Measurements from ENCODE around the gene CTNND2.
"Not testable (repeated sequence)": the region's sequence is repeated elsewhere in the genome, so short reads cannot be mapped to it uniquely, and the experiment has no call there.

The CTNND2 gene

DNA sequence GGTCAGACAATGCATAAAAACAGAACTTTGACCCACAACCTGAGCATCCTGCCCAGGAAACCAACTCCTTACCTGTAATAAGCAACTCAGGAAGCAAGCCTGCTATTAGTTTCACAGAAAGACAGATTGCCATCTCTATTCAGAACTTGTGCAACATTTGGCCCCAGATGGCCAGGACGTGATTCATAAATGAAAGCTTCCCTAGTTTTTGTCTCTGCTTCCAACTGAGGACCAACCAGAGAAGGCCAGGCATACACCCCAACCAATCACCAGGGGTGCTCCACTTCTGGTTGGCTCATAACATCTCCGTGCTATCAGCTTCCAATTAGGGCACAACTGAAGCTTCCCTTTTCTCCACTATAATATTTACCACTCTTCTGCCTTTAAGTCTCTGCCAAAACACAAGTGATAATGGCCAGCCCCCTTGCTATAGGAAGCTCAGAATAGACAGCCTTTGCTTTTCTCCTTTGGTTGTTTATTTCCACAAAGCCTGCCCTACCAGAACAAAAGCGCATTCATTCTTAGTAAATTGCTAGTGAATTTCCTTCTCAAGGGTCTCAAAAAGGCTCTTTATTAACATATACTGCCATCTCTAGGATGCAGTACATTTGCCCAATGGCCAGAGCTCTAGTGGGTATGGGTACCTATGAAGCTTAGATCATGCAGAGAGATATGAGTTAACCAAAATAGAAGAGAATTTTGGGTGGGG is 853.5 kb downstream of the CTNND2 start:
- no peak for DNase-seq (ENCODE audit: low read depth in 4 of 4, low spot score in 1 of 4)

DNA sequence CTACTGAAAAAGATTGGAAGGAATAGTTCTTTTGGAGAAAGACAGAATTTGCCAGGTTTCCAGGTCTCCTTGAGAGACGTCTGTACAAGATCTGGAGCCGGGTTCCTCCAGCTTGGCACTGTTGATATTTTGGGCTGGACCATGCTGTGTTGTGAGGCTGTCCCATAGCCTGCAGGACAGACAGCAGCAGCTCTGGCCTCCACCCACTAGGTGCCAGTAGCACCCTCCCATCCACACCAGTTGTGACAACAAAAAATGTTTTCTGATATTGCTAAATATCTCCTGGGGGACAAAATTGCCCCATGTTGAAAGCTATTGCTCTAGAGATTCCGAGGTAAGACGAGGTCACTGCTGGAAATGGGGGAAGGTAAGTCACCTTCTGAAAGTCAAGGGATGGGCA is 855.5 kb downstream of the CTNND2 start:
- no peak for DNase-seq (ENCODE audit: low read depth in 4 of 4, low spot score in 1 of 4)

DNA sequence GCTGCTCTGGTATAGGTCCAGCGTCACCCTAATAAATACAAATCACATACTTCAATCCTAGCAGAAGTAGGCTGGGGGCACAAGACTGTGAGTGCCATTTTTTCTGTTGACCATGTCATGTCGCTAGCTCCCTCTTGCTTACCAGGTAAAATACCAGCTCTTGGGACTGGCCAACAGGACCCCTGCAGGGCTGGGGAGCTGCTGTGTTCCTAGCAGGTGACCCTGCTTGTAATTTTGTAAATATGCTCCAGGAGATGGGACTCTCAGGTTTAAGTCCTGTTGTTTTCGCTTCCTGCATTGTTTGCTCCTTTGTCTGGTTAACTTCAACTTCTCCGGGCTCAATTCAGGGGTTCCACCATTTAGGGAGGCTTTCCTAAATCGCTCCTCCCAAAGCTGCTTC is 856.6 kb downstream of the CTNND2 start:
- DNase-seq (ENCODE audit: low read depth in 4 of 4, low spot score in 1 of 4): no peak

DNA sequence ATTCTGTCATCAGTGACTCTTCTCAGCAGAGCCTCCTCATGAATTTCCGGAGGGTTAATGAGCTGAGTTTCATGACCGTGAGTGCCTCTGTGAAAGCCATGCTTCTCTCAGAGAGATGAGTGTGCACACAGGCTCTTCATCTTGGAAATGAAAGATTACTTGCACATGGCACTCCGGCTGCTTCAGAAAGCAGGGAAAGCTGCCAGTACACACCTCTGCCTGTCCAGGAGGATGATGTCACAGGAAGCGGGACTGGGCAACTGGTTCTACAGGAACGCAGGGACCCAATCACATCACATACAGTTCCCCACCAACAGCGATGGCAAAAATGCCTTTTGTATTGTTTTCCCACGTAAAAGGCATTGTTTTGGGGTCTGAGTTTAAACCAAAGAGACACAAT is 857.2 kb downstream of the CTNND2 start:
- DNase-seq (ENCODE audit: low read depth in 4 of 4, low spot score in 1 of 4): no peak

DNA sequence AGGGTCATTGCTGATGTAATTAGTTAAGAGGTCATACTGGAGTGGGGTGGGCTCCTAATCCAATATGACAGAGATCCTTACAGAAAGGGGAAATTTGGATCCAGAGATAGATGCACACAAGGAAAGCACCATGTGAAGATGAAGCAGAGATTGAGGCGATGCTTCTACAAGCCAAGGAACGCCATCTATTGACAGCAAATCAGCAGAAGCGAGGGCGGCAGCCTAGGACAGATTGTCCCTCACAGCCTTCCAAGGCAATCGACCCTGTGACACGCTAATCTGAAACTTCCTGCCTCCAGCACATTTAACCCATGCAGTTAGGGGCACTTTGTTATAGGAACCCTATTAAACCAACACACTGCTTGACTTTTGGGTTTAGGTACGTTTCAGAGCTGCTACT is 858.1 kb downstream of the CTNND2 start:
- no peak for DNase-seq (ENCODE audit: low read depth in 4 of 4, low spot score in 1 of 4)

DNA sequence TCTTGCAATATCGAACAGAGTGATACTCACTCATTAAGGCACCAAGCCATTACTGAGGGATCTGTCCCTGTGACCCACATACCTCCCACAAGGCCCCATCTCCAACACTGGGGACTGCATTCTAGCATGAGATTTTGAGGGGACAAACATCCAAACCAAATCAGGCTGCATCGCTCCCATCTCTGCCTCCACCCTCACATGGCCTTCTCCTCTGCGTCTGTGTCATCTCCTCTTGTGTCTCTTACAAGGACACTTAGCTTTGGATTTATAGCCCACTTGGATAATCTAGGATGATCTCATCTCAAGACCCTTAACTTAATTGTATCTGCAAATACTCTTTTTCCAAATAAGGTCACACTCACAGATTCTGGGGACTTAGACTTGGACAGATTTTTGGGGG is 858.8 kb downstream of the CTNND2 start:
- no peak for DNase-seq (ENCODE audit: low read depth in 4 of 4, low spot score in 1 of 4)

DNA sequence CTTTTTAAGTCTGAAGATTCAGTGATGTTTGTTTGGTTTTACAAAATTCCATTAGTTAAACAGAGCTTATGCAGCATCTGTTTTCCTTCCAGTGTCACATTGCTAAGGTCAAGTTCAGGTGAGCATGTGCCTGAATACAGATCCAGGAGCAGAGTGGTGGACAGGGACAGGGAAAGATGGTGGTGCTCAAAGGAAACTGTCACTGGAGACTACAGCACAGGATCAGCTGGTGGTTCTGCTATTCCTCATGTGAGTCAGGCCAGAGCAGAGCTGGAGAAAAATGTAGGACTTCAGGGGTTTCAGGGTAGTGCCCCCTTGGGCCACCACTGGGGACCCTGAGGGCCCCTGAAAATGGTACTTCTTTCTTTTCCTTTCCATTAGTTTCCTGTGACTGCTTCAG is 859.7 kb downstream of the CTNND2 start:
- DNase-seq (ENCODE audit: low read depth in 4 of 4, low spot score in 1 of 4): no peak

DNA sequence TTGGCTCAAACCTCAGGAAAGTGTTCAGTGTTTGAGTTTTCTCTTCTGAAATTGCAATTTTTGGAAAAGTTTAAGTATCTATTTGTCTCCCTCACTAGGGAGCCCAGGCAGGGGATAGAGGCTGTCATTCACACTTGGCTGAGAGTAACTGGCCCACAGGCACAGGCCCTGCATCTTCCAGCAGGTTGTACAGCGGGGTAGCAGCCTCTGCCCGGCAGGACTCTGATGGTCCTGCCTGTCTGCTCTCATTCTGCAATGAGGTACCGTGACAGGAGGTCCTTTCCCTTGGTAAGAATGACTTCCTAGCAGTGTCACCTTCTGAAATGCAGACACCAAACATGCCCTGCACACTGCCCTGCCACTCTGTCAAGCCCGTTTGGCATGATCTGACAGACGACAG is 860.4 kb downstream of the CTNND2 start:
- DNase-seq (ENCODE audit: low read depth in 4 of 4, low spot score in 1 of 4): no peak

DNA sequence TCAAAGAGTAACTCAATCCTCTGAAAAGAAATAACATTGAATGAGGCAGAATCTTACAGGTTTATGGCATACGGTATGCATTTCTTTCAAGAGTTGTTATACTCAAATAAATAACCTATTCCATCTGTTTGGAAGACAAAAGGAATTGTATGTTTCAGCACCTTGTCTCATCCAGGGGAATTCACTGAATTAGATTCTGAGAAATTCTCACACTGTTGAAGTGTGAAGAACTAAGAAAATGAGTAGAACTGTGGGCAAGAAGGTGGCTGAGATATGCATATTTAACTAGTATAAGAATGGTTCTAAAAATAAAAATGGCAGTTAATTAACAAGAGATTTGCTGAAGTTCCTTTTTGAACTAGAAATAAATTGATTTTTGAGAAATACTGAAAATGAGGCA is 863.9 kb downstream of the CTNND2 start:
- no peak for DNase-seq (ENCODE audit: low read depth in 4 of 4, low spot score in 1 of 4)

DNA sequence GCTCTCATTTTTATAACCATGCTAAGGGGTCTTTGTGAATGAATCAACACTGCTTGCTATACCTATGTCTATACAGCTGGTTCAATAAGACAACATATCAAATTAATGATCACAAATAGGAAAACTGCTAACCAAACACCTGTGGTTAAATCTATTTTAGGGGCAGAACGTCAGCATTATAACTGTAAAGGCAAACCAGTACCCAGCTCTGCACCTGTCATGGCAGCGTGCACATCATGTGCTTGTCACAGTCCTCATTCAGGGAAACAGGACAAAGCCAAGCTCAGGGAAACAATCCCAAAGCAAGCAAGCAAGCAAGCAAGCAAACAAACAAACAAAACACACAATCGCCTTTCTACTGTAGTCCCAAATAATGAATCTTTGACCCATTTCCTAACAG is 865.5 kb downstream of the CTNND2 start:
- DNase-seq (ENCODE audit: low read depth in 4 of 4, low spot score in 1 of 4): no peak

DNA sequence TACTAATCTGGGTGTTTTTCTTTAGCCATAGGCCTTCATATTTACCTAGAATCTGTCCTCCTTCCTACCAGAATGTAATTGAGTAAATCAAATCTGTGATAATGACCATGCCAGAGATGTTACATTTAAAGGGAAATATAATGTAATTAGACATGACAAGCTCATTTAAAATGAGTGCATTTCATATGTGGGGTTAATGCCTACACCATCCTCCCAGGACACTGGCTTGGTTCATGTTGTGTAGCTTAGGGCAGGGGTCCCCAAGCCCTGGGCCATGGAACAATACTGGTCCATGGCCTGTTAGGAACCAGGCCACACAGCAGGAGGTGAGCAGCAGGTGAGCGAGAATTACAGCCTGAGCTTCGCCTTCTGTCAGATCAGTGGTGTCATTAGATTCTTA is 866.3 kb downstream of the CTNND2 start:
- DNase-seq (ENCODE audit: low read depth in 4 of 4, low spot score in 1 of 4): no peak

DNA sequence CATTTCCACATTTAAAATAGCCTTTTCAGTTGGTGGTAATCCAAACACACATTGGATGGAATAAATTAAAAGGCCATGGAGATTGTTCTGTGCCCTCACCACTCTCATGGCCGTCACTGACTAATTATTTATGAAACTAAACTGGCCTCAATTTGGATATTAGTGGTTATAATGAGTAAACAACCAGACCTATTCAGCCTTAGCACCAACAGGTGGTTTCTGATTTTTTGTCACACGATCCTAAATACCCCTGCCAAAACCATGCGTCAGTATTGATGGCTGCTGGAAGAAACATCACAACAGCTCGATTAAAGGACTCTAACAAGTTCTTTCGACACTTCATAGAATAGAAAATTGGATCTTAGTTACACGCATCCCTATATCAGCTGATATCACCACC is 867.2 kb downstream of the CTNND2 start:
- no peak for DNase-seq (ENCODE audit: low read depth in 4 of 4, low spot score in 1 of 4)

DNA sequence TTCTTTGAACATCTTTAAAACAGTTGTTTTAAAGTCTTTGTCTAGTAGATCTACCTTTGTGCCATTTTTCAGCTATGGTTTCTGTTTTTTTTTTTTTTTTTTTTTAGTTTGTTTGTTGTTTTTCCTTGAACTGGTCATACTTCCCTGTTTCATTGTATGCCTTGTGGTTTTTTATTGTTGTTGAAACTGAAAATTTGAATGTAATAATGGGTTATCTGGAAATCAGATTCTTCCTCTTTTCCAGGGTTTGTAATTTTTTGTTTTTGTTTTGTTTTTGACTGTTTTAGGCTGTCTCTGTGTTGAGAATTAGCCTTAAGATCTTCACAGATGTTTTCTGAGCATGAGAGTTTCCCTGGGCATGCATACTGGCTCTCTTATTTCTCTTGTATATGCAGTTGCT is 873.6 kb downstream of the CTNND2 start:
- no peak for DNase-seq (ENCODE audit: low read depth in 4 of 4, low spot score in 1 of 4)

DNA sequence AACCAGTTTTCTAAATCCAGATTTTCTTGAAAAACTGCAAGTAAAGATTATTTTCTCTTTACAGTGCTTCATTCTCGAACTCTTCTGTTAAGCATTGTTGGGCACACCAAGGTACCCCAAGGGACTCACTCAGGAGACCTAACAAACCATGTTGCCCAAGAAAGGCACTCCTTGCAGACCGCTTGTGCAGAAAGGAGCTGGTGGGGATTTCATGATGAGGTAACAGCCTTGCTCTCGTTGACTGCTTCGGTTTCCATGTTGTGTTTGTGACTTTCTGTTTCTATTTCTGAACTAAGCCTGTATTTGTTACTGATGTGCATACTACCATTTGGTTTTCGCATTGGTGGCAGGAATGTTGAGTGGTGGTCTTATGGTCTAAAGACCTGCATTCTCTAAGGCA is 876.6 kb downstream of the CTNND2 start:
- no peak for DNase-seq (ENCODE audit: low read depth in 4 of 4, low spot score in 1 of 4)

DNA sequence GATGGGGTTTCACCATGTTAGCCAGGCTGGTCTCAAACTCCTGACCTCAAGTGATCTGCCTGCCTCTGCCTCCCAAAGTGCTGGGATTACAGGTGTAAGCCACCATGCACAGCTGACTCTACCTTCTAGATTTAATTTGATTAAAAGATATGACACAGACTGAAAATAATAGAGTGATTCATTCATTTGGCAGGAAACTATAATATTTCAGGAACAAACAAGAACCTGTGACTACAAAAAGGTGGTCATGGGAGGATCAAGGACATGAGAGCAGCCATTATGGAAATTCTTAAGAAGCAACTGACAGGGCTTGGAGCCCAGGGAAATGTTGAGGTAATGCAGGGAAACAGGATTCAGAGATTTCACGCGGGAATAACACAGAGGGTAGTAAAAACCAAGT is 877.7 kb downstream of the CTNND2 start:
- no peak for DNase-seq (ENCODE audit: low read depth in 4 of 4, low spot score in 1 of 4)

DNA sequence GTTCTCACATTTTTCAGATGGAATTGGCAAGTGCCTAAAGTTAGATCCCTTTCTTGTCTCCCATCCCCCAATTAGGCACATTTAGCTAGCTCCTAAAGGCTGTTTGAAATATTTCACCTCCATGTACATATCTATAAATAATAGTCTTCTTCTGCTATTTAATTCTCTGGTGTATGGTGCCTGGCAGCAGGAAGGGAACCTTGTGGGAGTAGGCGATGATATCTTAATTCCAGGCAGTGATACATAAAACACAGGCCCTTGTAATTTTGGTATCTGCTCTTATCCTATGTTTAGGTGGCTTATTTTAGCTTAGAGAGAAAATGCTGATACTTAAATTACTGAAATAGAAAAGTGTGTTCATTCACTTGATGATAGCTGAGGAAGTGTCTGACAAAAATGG is 880.3 kb downstream of the CTNND2 start:
- DNase-seq (ENCODE audit: low read depth in 4 of 4, low spot score in 1 of 4): no peak

DNA sequence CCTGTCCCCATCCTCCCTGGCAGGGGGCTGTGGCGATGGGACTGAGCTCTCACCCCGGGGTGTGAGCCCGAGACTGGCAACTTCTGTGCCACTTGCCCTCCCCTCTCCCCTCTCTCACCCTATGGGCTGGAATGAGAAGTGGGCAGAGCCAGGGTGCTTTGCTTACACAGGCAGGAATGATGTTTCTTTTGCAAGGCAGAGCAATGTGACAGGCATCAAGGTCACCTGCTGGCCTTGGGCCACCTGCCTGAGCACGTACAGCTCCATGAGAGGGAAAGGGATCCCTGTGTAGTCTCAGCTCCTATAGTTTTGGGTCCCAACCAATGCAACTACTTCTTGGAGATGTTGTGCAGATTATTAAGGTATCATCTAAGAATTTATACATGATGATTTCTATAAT is 890.5 kb downstream of the CTNND2 start:
- DNase-seq (ENCODE audit: low read depth in 4 of 4, low spot score in 1 of 4): no peak

DNA sequence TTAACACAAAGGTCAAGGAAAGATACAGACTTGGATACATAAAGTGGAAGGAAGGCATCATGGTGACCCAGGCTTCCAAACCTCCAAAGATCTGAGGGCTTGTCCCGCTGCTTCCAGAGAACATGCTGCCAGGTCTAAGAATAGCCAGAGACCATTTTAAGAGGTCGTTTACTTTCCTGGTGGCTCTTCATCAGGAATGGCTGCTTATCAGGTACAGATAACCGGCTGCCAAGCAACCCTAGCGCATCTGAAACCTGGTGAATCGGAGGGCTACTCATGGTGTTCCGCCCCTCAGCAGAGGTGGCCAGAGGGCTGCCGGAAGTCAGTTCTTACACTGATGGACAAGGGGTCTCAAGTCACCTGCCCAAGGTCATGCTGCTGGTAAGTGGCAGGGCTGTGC is 892.0 kb downstream of the CTNND2 start:
- no peak for DNase-seq (ENCODE audit: low read depth in 4 of 4, low spot score in 1 of 4)

DNA sequence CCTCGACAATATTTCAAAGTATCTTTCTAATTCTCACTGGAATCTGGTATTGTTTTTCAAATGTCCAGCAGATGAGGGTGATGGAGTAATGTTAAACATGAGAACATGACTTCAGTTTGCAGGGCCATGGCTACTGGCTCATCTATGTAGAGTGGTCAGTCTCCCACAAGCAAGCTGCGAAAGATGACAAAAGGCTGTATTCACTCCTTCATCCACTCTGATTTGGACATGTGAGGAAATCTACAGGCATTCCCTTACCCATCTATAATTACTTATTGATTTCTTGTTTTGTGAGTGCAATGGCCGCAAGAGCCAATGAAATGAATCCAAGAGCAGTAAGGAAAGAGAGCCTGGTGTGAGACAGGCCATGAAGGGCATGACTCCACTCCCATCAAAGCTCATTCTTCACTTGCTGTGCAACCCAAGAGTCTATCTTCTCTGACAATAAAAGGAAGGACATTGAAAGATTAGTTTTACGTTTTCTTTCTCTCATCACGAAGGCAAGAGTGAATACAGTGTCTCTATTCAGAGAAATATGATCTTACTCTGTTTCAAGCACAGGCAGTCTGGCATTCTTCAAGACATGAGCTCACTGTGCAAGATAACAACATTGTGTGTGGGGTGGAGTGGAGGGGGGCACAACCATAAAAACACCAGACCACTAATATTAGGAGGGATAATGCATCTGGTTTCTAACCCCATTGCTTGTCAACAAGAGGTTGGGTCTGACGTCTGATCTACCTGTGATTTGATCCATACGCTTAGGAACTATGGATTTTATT is 893.6 kb downstream of the CTNND2 start:
- no peak for DNase-seq (ENCODE audit: low read depth in 4 of 4, low spot score in 1 of 4)

DNA sequence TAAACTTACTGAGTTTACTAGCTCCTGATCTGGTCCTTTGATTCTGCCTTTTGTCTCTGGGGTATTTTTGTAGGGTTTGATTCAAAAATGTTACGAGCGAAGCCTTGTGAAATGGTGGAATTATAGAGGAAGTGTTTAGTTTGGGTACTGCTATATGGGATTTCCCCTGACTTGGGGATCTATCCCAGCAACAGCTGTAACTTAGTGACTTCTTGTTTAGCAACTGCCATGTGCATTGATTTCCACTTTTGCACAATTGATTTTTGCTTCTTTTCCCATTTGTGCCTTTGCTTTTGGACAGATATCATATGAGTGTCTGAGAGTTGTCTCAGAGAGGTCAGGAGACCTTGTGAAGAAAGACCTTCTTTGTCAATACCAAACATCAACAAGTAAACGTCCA is 894.7 kb downstream of the CTNND2 start:
- DNase-seq (ENCODE audit: low read depth in 4 of 4, low spot score in 1 of 4): no peak

DNA sequence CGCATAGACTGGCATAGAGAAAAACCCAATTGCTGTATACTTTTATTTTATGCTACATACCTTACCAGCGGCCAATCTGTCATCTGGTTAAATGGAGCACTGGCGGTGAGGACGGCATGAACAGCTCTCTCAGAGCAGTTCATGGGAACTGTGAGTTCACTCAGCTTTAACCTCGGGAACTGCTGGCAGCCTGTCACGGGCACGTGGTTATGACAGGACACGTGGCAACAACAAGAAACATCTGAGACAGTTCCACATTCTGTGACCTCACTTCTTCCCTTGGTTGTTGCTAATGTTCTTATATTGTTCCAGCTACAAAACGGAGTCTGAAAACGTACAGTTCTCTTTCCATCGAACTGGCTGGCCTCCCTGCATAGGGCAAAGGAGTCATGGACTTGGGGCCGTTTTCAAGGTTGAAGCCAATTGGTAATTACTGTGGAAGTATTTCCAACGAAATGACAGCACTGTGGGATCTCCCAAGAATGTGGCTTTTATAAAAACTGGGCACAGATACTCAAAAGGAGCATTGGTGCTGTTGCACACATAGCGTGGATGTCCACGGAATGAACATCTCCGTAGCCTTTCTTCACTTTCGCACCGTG is 896.9 kb downstream of the CTNND2 start:
- no peak for DNase-seq (ENCODE audit: low read depth in 4 of 4, low spot score in 1 of 4)

DNA sequence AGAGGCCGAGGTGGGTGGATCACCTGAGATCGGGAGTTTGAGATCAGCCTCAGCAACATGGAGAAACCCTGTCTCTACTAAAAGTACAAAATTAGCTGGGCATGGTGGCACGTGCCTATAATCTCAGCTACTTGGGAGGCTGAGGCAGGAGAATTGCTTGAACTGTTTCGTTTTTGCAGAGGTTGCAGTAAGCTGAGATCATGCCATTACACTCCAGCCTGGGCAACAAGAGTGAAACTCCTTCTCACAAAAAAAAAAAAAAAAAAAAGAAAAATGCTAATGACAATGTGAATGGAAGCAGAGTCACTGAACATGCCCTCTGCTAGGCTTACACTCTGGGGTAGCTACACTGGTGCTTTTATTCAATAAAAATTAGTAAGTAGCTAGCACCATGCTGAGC is 899.7 kb downstream of the CTNND2 start:
- not testable (repeated sequence) for DNase-seq (ENCODE audit: low read depth in 4 of 4, low spot score in 1 of 4)
